ENCODE measurements around the gene DPEP3.
A peak's percentile ranks its signal among the peaks of the same experiment; 100 is the strongest.

DPEP3 gene

GRCh38 chr16:67930191-67930590 lies 50.1 kb downstream of the DPEP3 start:
- DNase-seq (ENCODE audit: low read depth), result no peak

DNA sequence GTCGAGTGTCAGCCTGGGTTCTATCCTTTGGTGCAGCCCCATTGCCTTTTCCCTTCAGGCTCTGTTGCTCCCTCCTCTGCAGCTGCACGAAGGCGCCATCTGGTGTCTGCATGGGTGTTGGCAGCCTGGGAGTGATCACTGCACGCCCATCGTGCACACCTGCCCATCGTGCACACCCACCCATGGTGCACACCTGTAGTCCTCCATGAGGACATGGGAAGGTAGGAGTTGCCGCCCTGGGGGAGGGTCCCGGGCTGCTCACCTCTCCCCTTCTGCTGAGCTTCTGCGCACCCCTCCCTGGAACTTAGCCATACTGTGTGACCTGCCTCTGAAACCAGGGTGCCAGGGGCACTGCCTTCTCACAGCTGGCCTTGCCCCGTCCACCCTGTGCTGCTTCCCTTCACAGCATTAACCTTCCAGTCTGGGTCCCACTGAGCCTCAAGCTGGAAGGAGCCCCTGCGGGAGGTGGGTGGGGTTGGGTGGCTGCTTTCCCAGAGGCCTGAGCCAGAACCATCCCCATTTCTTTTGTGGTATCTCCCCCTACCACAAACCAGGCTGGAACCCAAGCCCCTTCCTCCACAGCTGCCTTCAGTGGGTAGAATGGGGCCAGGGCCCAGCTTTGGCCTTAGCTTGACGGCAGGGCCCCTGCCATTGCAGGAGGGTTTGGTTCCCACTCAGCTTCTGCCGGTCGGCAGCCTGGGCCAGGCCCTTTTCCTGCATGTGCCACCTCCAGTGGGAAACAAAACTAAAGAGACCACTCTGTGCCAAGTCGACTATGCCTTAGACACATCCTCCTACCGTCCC lies 51.5 kb downstream of the DPEP3 start:
- DNase-seq (ENCODE audit: low read depth), result peak; percentile 48

DNA sequence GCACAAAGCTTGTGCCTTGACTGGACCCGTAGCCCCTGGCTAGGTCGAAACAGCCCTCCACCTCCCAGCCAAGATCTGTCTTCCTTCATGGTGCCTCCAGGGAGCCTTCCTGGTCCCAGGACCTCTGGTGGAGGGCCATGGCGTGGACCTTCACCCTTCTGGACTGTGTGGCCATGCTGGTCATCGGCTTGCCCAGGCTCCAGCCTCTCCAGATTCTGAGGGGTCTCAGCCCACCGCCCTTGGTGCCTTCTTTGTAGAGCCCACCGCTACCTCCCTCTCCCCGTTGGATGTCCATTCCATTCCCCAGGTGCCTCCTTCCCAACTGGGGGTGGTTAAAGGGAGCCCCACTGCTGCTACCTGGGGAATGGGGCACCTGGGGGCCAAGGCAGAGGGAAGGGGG lies 52.2 kb downstream of the DPEP3 start:
- DNase-seq (ENCODE audit: low read depth), result no peak

DNA sequence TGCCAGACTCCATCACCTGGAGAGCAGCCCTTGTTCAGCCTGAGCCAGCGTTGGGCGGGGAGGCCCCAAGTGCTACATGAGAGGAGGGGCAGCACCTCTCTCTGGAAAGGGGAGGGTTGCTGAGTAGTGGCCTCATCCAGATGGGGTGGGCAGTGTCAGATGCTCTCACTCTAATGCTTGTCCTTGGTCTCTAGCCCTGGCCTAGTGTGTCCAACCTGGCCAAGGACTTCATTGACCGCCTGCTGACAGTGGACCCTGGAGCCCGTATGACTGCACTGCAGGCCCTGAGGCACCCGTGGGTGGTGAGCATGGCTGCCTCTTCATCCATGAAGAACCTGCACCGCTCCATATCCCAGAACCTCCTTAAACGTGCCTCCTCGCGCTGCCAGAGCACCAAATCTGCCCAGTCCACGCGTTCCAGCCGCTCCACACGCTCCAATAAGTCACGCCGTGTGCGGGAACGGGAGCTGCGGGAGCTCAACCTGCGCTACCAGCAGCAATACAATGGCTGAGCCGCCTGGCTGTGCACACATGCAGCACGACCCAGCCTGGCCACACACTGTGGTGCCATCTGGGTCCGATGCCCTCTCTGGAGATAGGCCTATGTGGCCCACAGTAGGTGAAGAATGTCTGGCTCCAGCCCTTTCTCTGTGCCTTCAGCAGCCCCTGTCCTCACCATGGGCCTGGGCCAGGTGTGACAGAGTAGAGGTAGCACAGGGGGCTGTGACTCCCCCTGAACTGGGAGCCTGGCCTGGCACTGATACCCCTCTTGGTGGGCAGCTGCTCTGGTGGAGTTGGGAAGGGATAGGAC lies 53.0 kb downstream of the DPEP3 start:
- DNase-seq (ENCODE audit: low read depth), result no peak

DNA sequence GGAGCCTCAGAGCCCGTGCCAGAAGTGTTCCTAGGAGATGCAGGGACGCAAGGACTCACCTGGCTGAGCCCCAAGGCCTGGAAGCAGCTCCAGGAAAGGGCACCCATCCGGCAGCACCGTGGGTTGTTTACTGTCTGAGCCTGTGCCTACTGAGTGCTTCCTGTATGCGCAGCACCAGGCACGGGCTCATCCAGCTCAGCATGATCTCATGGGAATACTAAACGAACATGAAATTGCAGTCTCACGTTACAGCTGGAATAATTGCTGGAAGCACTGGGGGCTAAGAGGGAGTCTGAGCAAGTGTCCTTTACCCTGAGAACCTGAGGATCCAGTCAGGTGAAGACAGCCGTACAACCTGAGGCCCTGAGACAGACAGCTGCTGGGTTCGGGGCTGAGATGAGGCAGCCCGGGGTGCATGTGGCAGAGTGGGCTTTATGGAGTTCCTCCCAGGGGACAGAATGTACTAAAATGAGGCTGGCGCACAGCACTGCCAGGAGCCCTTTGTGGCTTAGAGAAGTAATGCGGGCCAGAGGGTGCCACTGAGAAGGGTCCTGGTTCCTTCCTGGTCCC lies 54.0 kb downstream of the DPEP3 start:
- no peak for DNase-seq (ENCODE audit: low read depth)
